Measurements from ENCODE around the gene RGPD6.
"Not testable (repeated sequence)": the region's sequence is repeated elsewhere in the genome, so short reads cannot be mapped to it uniquely, and the experiment has no call there.

- not testable (repeated sequence) for TF ChIP-seq EZH2phosphoT487 (IDR thresholded peaks at IDR 0.05; ENCODE audit: borderline replicate concordance, low read length); CTCF (IDR thresholded peaks at IDR 0.05; ENCODE audit: low read depth, low read length, poor library complexity, severe bottlenecking)
Measured at GRCh38 chr2:110576763-110577416, at the start of gene RGPD6.

Data from DOHH2 (cell line).